Suprapubic skin (tissue), 4 donors: ENCODE data around the gene SYT15. TPM values are rescaled to one million over a fixed set of nuclear protein-coding genes. Genes with fewer than 3 reads are reported as not detected.

Experiments used
- DNase-seq, 2 donors: peaks; one replicate each; pipeline ENCODE4 v3.0.0-alpha.2; 2019; ENCODE audit warnings: low spot score in 2 of 2
- H3K27ac ChIP-seq: fragments of 200-600 bp; sonication (generic); one replicate; pipeline ENCODE4 v1.5.1; 2019
- H3K27me3 ChIP-seq: fragments of 200-600 bp; sonication (generic); one replicate; pipeline ENCODE4 v1.5.1; 2019
- H3K36me3 ChIP-seq: fragments of 200-600 bp; sonication (generic); one replicate; pipeline ENCODE4 v1.5.1; 2019
- H3K4me1 ChIP-seq: fragments of 200-600 bp; sonication (generic); one replicate; pipeline ENCODE4 v1.5.1; 2019
- H3K4me3 ChIP-seq: fragments of 200-600 bp; sonication (generic); one replicate; pipeline ENCODE4 v1.5.1; 2019; ENCODE audit warnings: mild to moderate bottlenecking
- H3K9me3 ChIP-seq: fragments of 200-600 bp; sonication (generic); one replicate; pipeline ENCODE4 v1.5.1; 2019
- CTCF ChIP-seq, 2 donors: fragments of 200-600 bp in 1 of 2; fragments of 450-650 bp in 1 of 2; sonication (generic) in 1 of 2; IDR thresholded peaks; one replicate each; pipeline ENCODE4 v1.5.1; 2016 to 2019; ENCODE audit warnings: antibody characterized with exemption in 2 of 2, mild to moderate bottlenecking in 1 of 2, moderate library complexity in 1 of 2
- EP300 ChIP-seq: sonication (generic); formaldehyde crosslinking; IDR thresholded peaks from one replicate; pipeline ENCODE4 v1.6.1; 2017; ENCODE audit warnings: antibody characterized with exemption
- POLR2A ChIP-seq, 2 donors: fragments of 450-650 bp; IDR thresholded peaks; one replicate each; pipeline ENCODE4 v1.6.1; 2017; ENCODE audit warnings: antibody characterized with exemption in 2 of 2, mild to moderate bottlenecking in 2 of 2, moderate library complexity in 2 of 2
- POLR2AphosphoS5 ChIP-seq, 3 donors: sonication (generic); formaldehyde crosslinking; IDR thresholded peaks; one replicate each; pipeline ENCODE4 v1.6.1; 2017; ENCODE audit warnings: antibody characterized with exemption in 3 of 3
- WGBS: methylation state at CpG from one replicate; pipeline ENCODE4 v1.1.5; 2018; 5-methylcytosine and 5-hydroxymethylcytosine counted together
- total RNA-seq, 4 donors: library from RNA; depleted of rRNA; stranded (reverse); fragments of >200 nt; gene quantifications; one replicate each; pipeline ENCODE4 v1.1.0, GENCODE V29; 2016

Gene SYT15
- total RNA-seq, 4 donors from 2014 or later = 0.26 to 4.0 (median 2.6) TPM

DNA sequence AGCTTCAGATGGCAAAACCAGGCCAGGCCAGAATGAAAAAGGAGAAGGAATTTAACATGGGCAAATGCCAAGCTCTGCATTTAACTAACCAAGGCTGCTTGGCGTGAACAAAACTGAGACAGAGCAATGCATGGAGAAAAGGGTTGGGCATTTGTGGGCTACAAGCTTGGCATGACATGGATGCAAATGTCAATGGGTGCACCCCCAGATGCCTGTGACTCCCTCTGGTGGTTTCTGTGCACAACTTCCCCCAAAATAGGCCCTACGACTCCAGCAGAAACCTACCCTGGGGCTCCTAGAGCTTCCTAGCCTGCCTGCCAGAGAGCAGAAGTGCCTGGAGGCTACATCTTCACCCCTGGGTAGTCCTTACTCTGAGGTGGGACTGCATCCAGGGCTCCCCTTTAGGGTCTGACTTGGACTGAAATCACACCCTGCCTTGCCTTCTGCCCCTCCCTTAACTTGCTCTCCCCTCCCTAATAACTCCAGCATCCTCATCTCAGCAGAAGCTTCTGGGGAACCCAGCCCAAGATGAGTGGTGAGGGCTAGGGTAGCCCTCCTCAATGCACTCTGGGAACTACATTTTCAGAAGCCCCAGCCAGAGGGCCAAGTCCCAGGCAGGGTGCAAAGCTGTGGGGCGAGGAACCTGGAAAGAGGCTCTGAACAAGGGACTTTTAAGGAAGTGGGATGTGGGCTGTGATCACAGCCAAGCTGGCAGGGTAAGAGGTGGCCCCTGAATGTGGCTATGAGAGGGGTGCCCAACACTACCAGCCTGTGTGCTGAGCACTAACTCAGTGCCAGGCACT is 33.7 kb upstream of the SYT15 start:
- H3K36me3 ChIP-seq = no peaks in the 10 kb centered on the region
- peak; percentile 57 to 77 for DNase-seq
- no peak overlapping the region for H3K27ac ChIP-seq
- no peak for TF ChIP-seq POLR2AphosphoS5 (IDR thresholded peaks at IDR 0.05)
- peak; percentile 9 to 36 for TF ChIP-seq CTCF (IDR thresholded peaks at IDR 0.05)
- no peak for TF ChIP-seq EP300
- TF ChIP-seq POLR2A (IDR thresholded peaks at IDR 0.05) = no peak
- H3K4me3 ChIP-seq = no peak overlapping the region
- H3K9me3 ChIP-seq = no peaks in the 10 kb centered on the region
- peaks cover 13% of the 10 kb centered on the region for H3K27me3 ChIP-seq
- WGBS = 47% methylated on average over 3 of the region's 3 CpGs
- H3K4me1 ChIP-seq = peaks cover 32% of the 10 kb centered on the region

DNA sequence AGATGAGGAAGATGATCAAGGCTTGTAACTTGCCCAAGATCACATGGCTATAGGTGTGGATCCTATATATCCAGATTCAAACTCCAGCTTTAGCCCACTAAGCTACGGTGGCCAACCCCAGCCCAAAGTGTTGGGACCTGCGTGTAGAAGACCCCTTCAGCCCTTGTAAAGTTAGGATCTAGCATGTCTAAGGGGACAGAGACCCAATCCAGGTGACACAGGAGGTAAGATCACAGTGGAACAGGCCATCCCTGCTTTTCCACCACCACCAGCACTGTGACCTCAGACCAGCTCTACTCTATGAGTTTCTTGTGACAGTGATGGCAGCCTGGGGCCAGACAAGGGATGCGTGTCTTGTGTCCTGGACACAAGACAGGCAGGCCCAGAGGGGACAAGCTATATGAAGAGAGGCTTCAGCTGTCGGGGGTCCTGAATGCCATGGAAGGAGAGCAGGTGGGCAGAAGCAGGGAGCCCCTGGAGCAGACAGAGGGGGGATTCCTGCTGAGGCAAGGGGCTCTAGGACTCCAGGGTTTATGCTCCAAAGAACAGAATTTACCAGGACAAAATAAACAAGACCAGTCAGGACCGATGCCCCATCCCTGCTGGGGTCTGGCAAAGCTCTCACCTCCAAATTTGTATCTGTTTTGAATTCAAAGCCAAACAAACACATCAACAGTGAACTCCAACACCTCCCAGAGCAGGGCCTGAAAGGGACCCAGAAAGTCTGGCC is 32.9 kb upstream of the SYT15 start:
- DNase-seq = peak; percentile 65 to 80
- H3K27ac ChIP-seq = no peak overlapping the region
- H3K36me3 ChIP-seq = no peaks in the 10 kb centered on the region
- no peak overlapping the region for H3K4me3 ChIP-seq
- peaks cover 7% of the 10 kb centered on the region for H3K27me3 ChIP-seq
- H3K9me3 ChIP-seq = no peaks in the 10 kb centered on the region
- TF ChIP-seq CTCF (IDR thresholded peaks at IDR 0.05) = no peak
- TF ChIP-seq POLR2AphosphoS5 (IDR thresholded peaks at IDR 0.05) = no peak
- no peak for TF ChIP-seq POLR2A (IDR thresholded peaks at IDR 0.05)
- no peak for TF ChIP-seq EP300
- H3K4me1 ChIP-seq = peaks cover 29% of the 10 kb centered on the region
- 76% methylated on average over 5 of the region's 5 CpGs for WGBS

DNA sequence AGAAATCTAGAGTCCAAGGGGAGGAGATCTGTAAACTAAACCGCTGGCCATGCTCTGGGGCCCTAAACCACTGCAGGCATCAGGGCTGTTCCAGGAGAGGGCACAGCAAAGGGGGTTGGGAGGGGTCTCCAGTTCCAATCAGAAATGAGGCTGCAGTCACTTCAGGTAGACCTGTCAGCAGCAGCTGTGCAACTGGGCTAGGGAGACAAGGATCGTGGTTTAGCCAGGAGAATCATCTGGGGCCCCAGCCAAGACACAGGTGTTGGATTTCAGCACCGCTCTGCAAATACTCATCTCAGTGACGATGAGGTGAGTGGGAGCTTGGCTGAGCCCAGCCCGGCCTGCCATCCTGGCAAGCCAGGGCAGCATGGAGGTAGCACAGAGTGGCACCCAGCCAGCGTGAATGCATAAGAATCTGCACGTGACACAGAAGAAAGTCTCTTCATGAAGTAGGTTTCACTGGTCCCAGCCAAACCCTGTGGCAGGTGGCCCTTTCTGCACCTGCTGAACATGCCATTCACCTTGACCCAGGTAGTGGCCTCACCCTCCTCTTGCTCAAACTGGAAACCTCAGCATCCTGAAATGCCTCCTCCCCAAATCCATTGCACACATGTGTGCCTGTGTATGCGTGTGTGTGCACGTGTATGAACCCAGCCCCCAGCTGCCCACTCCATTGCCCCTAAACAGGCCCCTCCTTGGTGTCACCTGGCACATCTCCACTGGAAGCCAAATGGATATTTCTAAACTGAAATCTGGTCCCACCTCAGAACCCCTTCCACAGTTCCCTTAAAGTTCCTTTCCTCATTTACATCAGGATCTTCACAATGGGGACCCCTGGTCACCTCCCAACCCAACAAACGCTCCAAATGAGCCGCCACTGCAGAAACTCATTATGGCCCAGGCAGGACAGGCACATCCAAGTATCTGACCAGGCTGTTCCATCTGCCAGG is 32.1 kb upstream of the SYT15 start:
- Histone ChIP-seq H3K36me3 (no peaks in the 10 kb centered on the region), H3K4me3 (no peak overlapping the region), H3K27me3 (no peaks in the 10 kb centered on the region), H3K9me3 (no peaks in the 10 kb centered on the region), H3K27ac (no peak overlapping the region), H3K4me1 (peaks cover 23% of the 10 kb centered on the region)
- 61% methylated on average over 11 of the region's 11 CpGs for WGBS
- DNase-seq = peak; percentile 81 to 85
- TF ChIP-seq POLR2AphosphoS5 (IDR thresholded peaks at IDR 0.05) = peak; percentile 10 to 20 (median 17)
- no peak for TF ChIP-seq EP300

- DNase-seq = peak; percentile 68 to 80
- Histone ChIP-seq H3K4me3 (no peak overlapping the region), H3K36me3 (no peaks in the 10 kb centered on the region), H3K4me1 (peaks cover 23% of the 10 kb centered on the region), H3K27me3 (no peaks in the 10 kb centered on the region), H3K9me3 (no peaks in the 10 kb centered on the region), H3K27ac (no peak overlapping the region)
- no peak for TF ChIP-seq EP300
- no peak for TF ChIP-seq POLR2A (IDR thresholded peaks at IDR 0.05)
- 78% methylated on average over 11 of the region's 11 CpGs for WGBS
Measured at GRCh38 chr10:46547541-46548497, 31.1 kb upstream of the SYT15 start.

- H3K4me3 ChIP-seq = no peak overlapping the region
- no peak for TF ChIP-seq POLR2AphosphoS5 (IDR thresholded peaks at IDR 0.05)
- no peak for TF ChIP-seq EP300
- TF ChIP-seq POLR2A (IDR thresholded peaks at IDR 0.05) = no peak
- no peak for TF ChIP-seq CTCF (IDR thresholded peaks at IDR 0.05)
- no peaks in the 10 kb centered on the region for H3K27me3 ChIP-seq
- WGBS = 79% methylated on average over 7 of the region's 7 CpGs
- H3K36me3 ChIP-seq = no peaks in the 10 kb centered on the region
- H3K9me3 ChIP-seq = no peaks in the 10 kb centered on the region
- no peak overlapping the region for H3K27ac ChIP-seq
- peak; percentile 64 to 79 for DNase-seq
- peaks cover 23% of the 10 kb centered on the region for H3K4me1 ChIP-seq
Measured at GRCh38 chr10:46548498-46549090, 30.3 kb upstream of the SYT15 start.
